Suprapubic skin (tissue), 4 donors: Measurements from ENCODE around the gene PRXL2A. TPM values are rescaled to one million over a fixed set of nuclear protein-coding genes. Genes with fewer than 3 reads are reported as not detected.

Experiments used
- DNase-seq, 2 donors: peaks; one replicate each; pipeline ENCODE4 v3.0.0-alpha.2; 2019; ENCODE audit warnings: low spot score in 2 of 2
- H3K27ac ChIP-seq: fragments of 200-600 bp; sonication (generic); one replicate; pipeline ENCODE4 v1.5.1; 2019
- H3K27me3 ChIP-seq: fragments of 200-600 bp; sonication (generic); one replicate; pipeline ENCODE4 v1.5.1; 2019
- H3K36me3 ChIP-seq: fragments of 200-600 bp; sonication (generic); one replicate; pipeline ENCODE4 v1.5.1; 2019
- H3K4me1 ChIP-seq: fragments of 200-600 bp; sonication (generic); one replicate; pipeline ENCODE4 v1.5.1; 2019
- H3K4me3 ChIP-seq: fragments of 200-600 bp; sonication (generic); one replicate; pipeline ENCODE4 v1.5.1; 2019; ENCODE audit warnings: mild to moderate bottlenecking
- H3K9me3 ChIP-seq: fragments of 200-600 bp; sonication (generic); one replicate; pipeline ENCODE4 v1.5.1; 2019
- CTCF ChIP-seq, 2 donors: fragments of 200-600 bp in 1 of 2; fragments of 450-650 bp in 1 of 2; sonication (generic) in 1 of 2; IDR thresholded peaks; one replicate each; pipeline ENCODE4 v1.5.1; 2016 to 2019; ENCODE audit warnings: antibody characterized with exemption in 2 of 2, mild to moderate bottlenecking in 1 of 2, moderate library complexity in 1 of 2
- EP300 ChIP-seq: sonication (generic); formaldehyde crosslinking; IDR thresholded peaks from one replicate; pipeline ENCODE4 v1.6.1; 2017; ENCODE audit warnings: antibody characterized with exemption
- POLR2A ChIP-seq, 2 donors: fragments of 450-650 bp; IDR thresholded peaks; one replicate each; pipeline ENCODE4 v1.6.1; 2017; ENCODE audit warnings: antibody characterized with exemption in 2 of 2, mild to moderate bottlenecking in 2 of 2, moderate library complexity in 2 of 2
- POLR2AphosphoS5 ChIP-seq, 3 donors: sonication (generic); formaldehyde crosslinking; IDR thresholded peaks; one replicate each; pipeline ENCODE4 v1.6.1; 2017; ENCODE audit warnings: antibody characterized with exemption in 3 of 3
- WGBS: methylation state at CpG from one replicate; pipeline ENCODE4 v1.1.5; 2018; 5-methylcytosine and 5-hydroxymethylcytosine counted together
- total RNA-seq, 4 donors: library from RNA; depleted of rRNA; stranded (reverse); fragments of >200 nt; gene quantifications; one replicate each; pipeline ENCODE4 v1.1.0, GENCODE V29; 2016

Gene PRXL2A
- total RNA-seq, 4 donors from 2014 or later, result 91.0 to 106 (median 105) TPM

- peaks cover 41% of the 10 kb centered on the region for H3K36me3 ChIP-seq
- peaks cover 7% of the 10 kb centered on the region for H3K4me1 ChIP-seq
- TF ChIP-seq CTCF (IDR thresholded peaks at IDR 0.05) (no peak), POLR2AphosphoS5 (IDR thresholded peaks at IDR 0.05) (no peak), POLR2A (IDR thresholded peaks at IDR 0.05) (no peak), EP300 (no peak)
- 86% methylated on average over 2 of the region's 2 CpGs for WGBS
- H3K27me3 ChIP-seq, result no peaks in the 10 kb centered on the region
- no peaks in the 10 kb centered on the region for H3K9me3 ChIP-seq
- H3K4me3 ChIP-seq, result no peak overlapping the region
- no peak for DNase-seq
- no peak overlapping the region for H3K27ac ChIP-seq
These were observed 17.6 kb downstream of the PRXL2A start for GRCh38 chr10:80425901-80426300.

- Histone ChIP-seq H3K36me3 (peaks cover 48% of the 10 kb centered on the region), H3K27ac (no peak overlapping the region), H3K27me3 (no peaks in the 10 kb centered on the region), H3K9me3 (no peaks in the 10 kb centered on the region), H3K4me1 (peaks cover 7% of the 10 kb centered on the region), H3K4me3 (no peak overlapping the region)
- 98% methylated on average over 2 of the region's 2 CpGs for WGBS
- no peak for TF ChIP-seq EP300
- no peak for DNase-seq
These were observed 19.2 kb downstream of the PRXL2A start for GRCh38 chr10:80427541-80427940.

- H3K4me1 ChIP-seq, result peaks cover 7% of the 10 kb centered on the region
- no peaks in the 10 kb centered on the region for H3K27me3 ChIP-seq
- H3K36me3 ChIP-seq, result peaks cover 43% of the 10 kb centered on the region
- TF ChIP-seq POLR2AphosphoS5 (IDR thresholded peaks at IDR 0.05), result peak in 1 of 3 donors; percentile 33
- no peak for TF ChIP-seq POLR2A (IDR thresholded peaks at IDR 0.05)
- TF ChIP-seq CTCF (IDR thresholded peaks at IDR 0.05), result no peak
- no peak for TF ChIP-seq EP300
- DNase-seq, result no peak
- no peaks in the 10 kb centered on the region for H3K9me3 ChIP-seq
- no peak overlapping the region for H3K4me3 ChIP-seq
- WGBS, result 57% methylated on average over 9 of the region's 9 CpGs
- H3K27ac ChIP-seq, result peak overlapping the region; percentile 29
These were observed 21.2 kb downstream of the PRXL2A start for GRCh38 chr10:80429521-80429973.

GRCh38 chr10:80433134-80433533 is 24.8 kb downstream of the PRXL2A start:
- Histone ChIP-seq H3K27me3 (no peaks in the 10 kb centered on the region), H3K36me3 (peaks cover 17% of the 10 kb centered on the region), H3K27ac (no peak overlapping the region), H3K4me1 (peaks cover 7% of the 10 kb centered on the region), H3K4me3 (no peak overlapping the region), H3K9me3 (no peaks in the 10 kb centered on the region)
- no peak for DNase-seq
- 75% methylated on average over 3 of the region's 3 CpGs for WGBS
- TF ChIP-seq EP300 (no peak), POLR2A (IDR thresholded peaks at IDR 0.05) (no peak), CTCF (IDR thresholded peaks at IDR 0.05) (no peak), POLR2AphosphoS5 (IDR thresholded peaks at IDR 0.05) (no peak)

GRCh38 chr10:80436446-80437098 is 28.2 kb downstream of the PRXL2A start:
- Histone ChIP-seq H3K4me3 (no peak overlapping the region), H3K9me3 (no peaks in the 10 kb centered on the region), H3K27ac (no peak overlapping the region), H3K27me3 (no peaks in the 10 kb centered on the region), H3K4me1 (no peaks in the 10 kb centered on the region), H3K36me3 (peaks cover 14% of the 10 kb centered on the region)
- TF ChIP-seq CTCF (IDR thresholded peaks at IDR 0.05), result no peak
- no peak for TF ChIP-seq EP300
- no peak for TF ChIP-seq POLR2AphosphoS5 (IDR thresholded peaks at IDR 0.05)
- no peak for TF ChIP-seq POLR2A (IDR thresholded peaks at IDR 0.05)
- WGBS, result 51% methylated on average over 6 of the region's 6 CpGs
- DNase-seq, result no peak
